ENCODE measurements around the gene WWTR1. TPM values are rescaled to one million over a fixed set of nuclear protein-coding genes. Genes with fewer than 3 reads are reported as not detected.
A peak's percentile ranks its signal among the peaks of the same experiment; 100 is the strongest.

The WWTR1 gene
- total RNA-seq, 6 experiments from 2014 or later: 41.5 to 49.7 (median 45.5) TPM

DNA sequence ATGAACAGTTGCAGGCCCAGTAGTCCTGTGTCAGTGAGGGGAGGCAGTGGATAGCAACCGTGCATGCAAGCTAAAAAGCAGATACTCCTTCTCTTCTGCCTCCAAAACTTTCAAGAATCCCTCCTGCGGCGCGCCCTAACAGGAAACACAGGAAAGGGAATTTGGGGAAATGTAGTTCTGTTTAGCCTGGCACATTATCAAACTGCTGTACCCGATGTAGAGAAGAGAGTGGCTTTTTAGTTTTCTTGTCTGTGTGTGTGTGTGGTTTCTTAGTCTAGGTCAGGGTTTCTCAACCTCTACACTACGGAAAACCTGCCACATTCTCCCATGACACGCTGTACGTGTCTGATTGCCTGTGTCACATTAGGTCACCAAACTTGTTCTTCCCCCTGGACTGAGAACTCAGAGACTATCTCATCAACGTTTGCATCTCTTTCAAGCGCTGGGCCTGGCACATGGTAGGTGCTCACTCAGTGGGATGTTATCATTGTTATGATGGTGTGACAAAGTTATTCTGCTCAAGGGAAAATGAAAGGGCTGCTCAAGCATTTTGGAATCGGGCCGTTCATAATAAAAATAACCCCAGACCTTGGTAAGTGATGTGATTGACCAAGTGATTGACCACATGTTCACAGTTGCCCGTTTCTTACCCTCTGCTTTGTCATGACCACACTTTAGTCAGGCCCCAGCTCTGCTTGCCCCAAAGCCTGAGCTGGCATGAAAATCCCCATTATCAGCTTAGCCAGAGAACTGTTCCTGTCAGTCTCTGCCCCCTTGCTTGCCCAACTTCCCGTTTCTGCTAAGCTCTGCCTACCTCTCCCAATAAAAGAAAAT, 150.1 kb downstream of the WWTR1 start:
- Mint-ChIP-seq H3K27ac (peak overlapping the region; percentile 86), H3K27me3 (ENCODE audit: insufficient read depth) (peaks cover 5% of the 10 kb centered on the region; the same call in 1 of the 2 replicates), H3K4me1 (ENCODE audit: low read depth) (peaks cover 53% of the 10 kb centered on the region), H3K36me3 (ENCODE audit: low read depth) (no peaks in the 10 kb centered on the region), H3K4me3 (peak overlapping the region; percentile 30; the same call in 1 of the 2 replicates), H3K9me3 (no peaks in the 10 kb centered on the region)
- TF ChIP-seq, protein P1, sequence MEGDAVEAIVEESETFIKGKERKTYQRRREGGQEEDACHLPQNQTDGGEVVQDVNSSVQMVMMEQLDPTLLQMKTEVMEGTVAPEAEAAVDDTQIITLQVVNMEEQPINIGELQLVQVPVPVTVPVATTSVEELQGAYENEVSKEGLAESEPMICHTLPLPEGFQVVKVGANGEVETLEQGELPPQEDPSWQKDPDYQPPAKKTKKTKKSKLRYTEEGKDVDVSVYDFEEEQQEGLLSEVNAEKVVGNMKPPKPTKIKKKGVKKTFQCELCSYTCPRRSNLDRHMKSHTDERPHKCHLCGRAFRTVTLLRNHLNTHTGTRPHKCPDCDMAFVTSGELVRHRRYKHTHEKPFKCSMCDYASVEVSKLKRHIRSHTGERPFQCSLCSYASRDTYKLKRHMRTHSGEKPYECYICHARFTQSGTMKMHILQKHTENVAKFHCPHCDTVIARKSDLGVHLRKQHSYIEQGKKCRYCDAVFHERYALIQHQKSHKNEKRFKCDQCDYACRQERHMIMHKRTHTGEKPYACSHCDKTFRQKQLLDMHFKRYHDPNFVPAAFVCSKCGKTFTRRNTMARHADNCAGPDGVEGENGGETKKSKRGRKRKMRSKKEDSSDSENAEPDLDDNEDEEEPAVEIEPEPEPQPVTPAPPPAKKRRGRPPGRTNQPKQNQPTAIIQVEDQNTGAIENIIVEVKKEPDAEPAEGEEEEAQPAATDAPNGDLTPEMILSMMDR (IDR thresholded peaks at IDR 0.05): no peak
- no peak for DNase-seq

DNA sequence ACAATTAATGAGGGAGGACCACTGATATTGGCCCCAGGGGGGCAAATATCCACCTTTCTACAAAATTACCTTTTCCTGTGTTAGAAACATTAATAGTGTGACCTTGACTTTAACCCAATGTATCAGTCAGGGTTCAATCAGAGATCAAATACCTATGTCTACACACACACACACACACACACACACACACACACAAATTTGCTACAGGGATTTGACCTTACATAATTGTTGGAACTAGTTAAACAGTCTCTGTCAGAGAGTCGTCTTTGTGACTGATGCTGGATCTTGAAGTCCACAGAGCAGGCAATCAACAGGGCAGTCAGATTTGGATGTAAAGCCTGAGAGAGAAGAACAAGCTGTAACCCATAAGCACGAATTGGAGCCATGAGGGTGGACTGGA, 150.9 kb downstream of the WWTR1 start:
- Mint-ChIP-seq H3K9me3 (no peaks in the 10 kb centered on the region), H3K4me3 (peak overlapping the region; percentile 70; the same call in 1 of the 2 replicates), H3K4me1 (ENCODE audit: low read depth) (peaks cover 53% of the 10 kb centered on the region), H3K27me3 (ENCODE audit: insufficient read depth) (no peaks in the 10 kb centered on the region; the same call in 1 of the 2 replicates), H3K36me3 (ENCODE audit: low read depth) (no peaks in the 10 kb centered on the region), H3K27ac (peak overlapping the region; percentile 86)
- peak; percentile 31 for DNase-seq
- TF ChIP-seq, protein P1 (IDR thresholded peaks at IDR 0.05): no peak

DNA sequence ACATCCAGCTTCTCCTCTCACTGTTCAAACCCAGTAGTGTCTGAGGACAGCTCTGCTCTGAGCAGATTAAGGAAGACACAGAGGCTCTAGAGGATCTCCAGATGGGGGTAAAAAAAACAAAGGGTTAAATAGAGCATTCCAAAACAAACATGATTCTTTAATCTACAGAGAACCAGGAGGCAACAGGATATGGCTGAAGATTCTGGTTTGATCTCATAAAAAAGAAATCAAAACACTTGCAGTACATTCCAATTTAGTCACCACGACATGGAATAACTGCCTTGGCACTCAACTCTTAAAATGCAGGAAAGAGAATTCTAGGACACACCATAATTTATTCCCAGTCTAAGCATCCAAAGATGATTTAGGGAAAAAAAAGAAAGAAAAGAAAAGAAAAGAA, 151.3 kb downstream of the WWTR1 start:
- TF ChIP-seq, protein P1 (IDR thresholded peaks at IDR 0.05): no peak
- Mint-ChIP-seq H3K27me3 (ENCODE audit: insufficient read depth) (no peaks in the 10 kb centered on the region; the same call in 1 of the 2 replicates), H3K9me3 (no peaks in the 10 kb centered on the region), H3K4me1 (ENCODE audit: low read depth) (peaks cover 57% of the 10 kb centered on the region), H3K27ac (peak overlapping the region; percentile 86), H3K4me3 (peak overlapping the region; percentile 70), H3K36me3 (ENCODE audit: low read depth) (no peaks in the 10 kb centered on the region)
- peak; percentile 56 for DNase-seq

DNA sequence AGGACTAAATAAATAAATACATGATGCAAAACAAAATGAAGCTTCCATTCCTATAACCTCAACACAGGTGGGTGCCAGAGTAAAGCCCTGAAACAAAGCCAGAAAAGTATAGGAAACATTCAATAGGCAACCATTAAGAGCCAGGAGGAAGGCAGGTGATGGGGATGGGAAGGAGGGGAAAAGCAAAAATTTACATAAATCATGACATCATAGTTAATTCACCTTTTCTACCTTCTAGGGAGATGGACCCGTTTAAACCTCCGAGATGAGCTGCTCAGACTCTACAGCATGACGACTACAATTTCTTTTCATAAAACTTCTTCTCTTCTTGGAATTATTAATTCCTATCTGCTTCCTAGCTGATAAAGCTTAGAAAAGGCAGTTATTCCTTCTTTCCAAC, 155.4 kb downstream of the WWTR1 start:
- Mint-ChIP-seq H3K27me3 (ENCODE audit: insufficient read depth) (no peaks in the 10 kb centered on the region), H3K27ac (no peak overlapping the region; the same call in 1 of the 2 replicates), H3K4me3 (no peak overlapping the region), H3K4me1 (ENCODE audit: low read depth) (peaks cover 55% of the 10 kb centered on the region), H3K9me3 (no peaks in the 10 kb centered on the region), H3K36me3 (ENCODE audit: low read depth) (no peaks in the 10 kb centered on the region)
- TF ChIP-seq, protein P1 (IDR thresholded peaks at IDR 0.05): no peak
- DNase-seq: no peak

DNA sequence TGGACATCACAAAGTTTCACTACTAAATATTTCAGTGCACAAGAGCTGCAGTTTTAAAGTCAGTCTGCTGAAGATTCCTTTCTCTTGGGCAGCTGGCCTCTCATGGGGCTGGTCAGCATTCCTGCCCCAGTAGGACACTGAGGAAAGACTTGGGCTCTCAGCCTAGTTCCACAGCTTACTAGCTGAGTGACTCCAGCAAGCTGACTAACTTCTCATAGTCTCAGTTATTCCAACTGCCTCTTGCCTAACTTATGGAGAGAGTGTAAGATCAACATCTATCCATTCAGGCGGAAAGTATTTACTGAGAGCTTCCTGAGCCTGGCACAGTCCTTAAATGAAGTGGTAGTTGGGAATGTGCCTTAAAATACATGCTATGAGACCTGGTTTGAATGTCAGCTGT, 156.3 kb downstream of the WWTR1 start:
- peak overlapping the region; percentile 65 for H3K4me3 Mint-ChIP-seq
- DNase-seq: peak; percentile 95
- peak overlapping the region; percentile 85 for H3K27ac Mint-ChIP-seq
- H3K9me3 Mint-ChIP-seq: no peaks in the 10 kb centered on the region
- peaks cover 45% of the 10 kb centered on the region for H3K4me1 Mint-ChIP-seq (ENCODE audit: low read depth)
- no peaks in the 10 kb centered on the region for H3K27me3 Mint-ChIP-seq (ENCODE audit: insufficient read depth)
- no peaks in the 10 kb centered on the region for H3K36me3 Mint-ChIP-seq (ENCODE audit: low read depth)
- TF ChIP-seq, protein P1 (IDR thresholded peaks at IDR 0.05): no peak
